Glutamatergic neuron (in vitro differentiated cells): Measurements from ENCODE around the gene SLC37A1. TPM values are rescaled to one million over a fixed set of nuclear protein-coding genes. Genes with fewer than 3 reads are reported as not detected.

ENCODE experiments used
- DNase-seq: peaks from one replicate; pipeline ENCODE4 v3.0.0; 2022
- H3K27ac Mint-ChIP-seq: one replicate; pipeline ENCODE4 v1.8.0; 2020; ENCODE audit warnings: mild to moderate bottlenecking, mixed read lengths, inconsistent platforms; ENCODE audit not compliant: unreplicated experiment
- H3K27me3 Mint-ChIP-seq: one replicate; pipeline ENCODE4 v1.8.0; 2020; ENCODE audit warnings: mild to moderate bottlenecking, moderate library complexity, mixed read lengths, inconsistent platforms; ENCODE audit not compliant: unreplicated experiment
- H3K36me3 Mint-ChIP-seq: one replicate; pipeline ENCODE4 v1.8.0; 2020; ENCODE audit warnings: mild to moderate bottlenecking, mixed read lengths, inconsistent platforms; ENCODE audit not compliant: unreplicated experiment
- H3K4me1 Mint-ChIP-seq: one replicate; pipeline ENCODE4 v1.8.0; 2020; ENCODE audit warnings: mild to moderate bottlenecking, low read depth, mixed read lengths, inconsistent platforms; ENCODE audit not compliant: unreplicated experiment
- H3K4me3 Mint-ChIP-seq: one replicate; pipeline ENCODE4 v1.8.0; 2020; ENCODE audit warnings: mild to moderate bottlenecking, mixed read lengths, inconsistent platforms; ENCODE audit not compliant: unreplicated experiment
- H3K9me3 Mint-ChIP-seq: one replicate; pipeline ENCODE4 v1.8.0; 2020; ENCODE audit warnings: mild to moderate bottlenecking, moderate library complexity, mixed read lengths, inconsistent platforms; ENCODE audit not compliant: unreplicated experiment
- CTCF ChIP-seq: fragments of 200-600 bp; sonication (generic); IDR thresholded peaks from one replicate; pipeline ENCODE4 v1.5.0; 2021; ENCODE audit not compliant: partially characterized antibody, unreplicated experiment
- total RNA-seq: library from RNA; stranded (reverse); fragmentation: NEBNext Ultra II Directional; extraction: Animal tissue kit (Norgen Biotek cat#: 25700); gene quantifications from one replicate; pipeline ENCODE4 v1.2.1, GENCODE V29; 2021; ENCODE audit not compliant: unreplicated experiment

Gene SLC37A1
- total RNA-seq, 1 donor from 2014 or later, result 65.7 TPM

- no peak for DNase-seq
- peaks cover 1% of the 10 kb centered on the region for H3K9me3 Mint-ChIP-seq
- H3K4me1 Mint-ChIP-seq, result peaks cover 26% of the 10 kb centered on the region
- TF ChIP-seq CTCF, result no peak
- no peak overlapping the region for H3K4me3 Mint-ChIP-seq
- H3K36me3 Mint-ChIP-seq, result peaks cover 14% of the 10 kb centered on the region
- H3K27me3 Mint-ChIP-seq, result peaks cover 1% of the 10 kb centered on the region
- H3K27ac Mint-ChIP-seq, result no peak overlapping the region
Observed at GRCh38 chr21:42541618-42542017, 28.0 kb downstream of the SLC37A1 start.

GRCh38 chr21:42542196-42542595 is 28.5 kb downstream of the SLC37A1 start:
- Mint-ChIP-seq H3K27ac (no peak overlapping the region), H3K27me3 (peaks cover 1% of the 10 kb centered on the region), H3K4me3 (no peak overlapping the region), H3K4me1 (peaks cover 24% of the 10 kb centered on the region), H3K36me3 (peaks cover 18% of the 10 kb centered on the region), H3K9me3 (peaks cover 1% of the 10 kb centered on the region)
- TF ChIP-seq CTCF, result no peak
- peak; percentile 9 for DNase-seq

- TF ChIP-seq CTCF, result no peak
- Mint-ChIP-seq H3K9me3 (peaks cover 1% of the 10 kb centered on the region), H3K4me3 (no peak overlapping the region), H3K27me3 (peaks cover 1% of the 10 kb centered on the region), H3K36me3 (peaks cover 18% of the 10 kb centered on the region), H3K27ac (no peak overlapping the region), H3K4me1 (peaks cover 22% of the 10 kb centered on the region)
- peak; percentile 21 for DNase-seq
Observed at GRCh38 chr21:42542596-42542995, 28.9 kb downstream of the SLC37A1 start.

DNA sequence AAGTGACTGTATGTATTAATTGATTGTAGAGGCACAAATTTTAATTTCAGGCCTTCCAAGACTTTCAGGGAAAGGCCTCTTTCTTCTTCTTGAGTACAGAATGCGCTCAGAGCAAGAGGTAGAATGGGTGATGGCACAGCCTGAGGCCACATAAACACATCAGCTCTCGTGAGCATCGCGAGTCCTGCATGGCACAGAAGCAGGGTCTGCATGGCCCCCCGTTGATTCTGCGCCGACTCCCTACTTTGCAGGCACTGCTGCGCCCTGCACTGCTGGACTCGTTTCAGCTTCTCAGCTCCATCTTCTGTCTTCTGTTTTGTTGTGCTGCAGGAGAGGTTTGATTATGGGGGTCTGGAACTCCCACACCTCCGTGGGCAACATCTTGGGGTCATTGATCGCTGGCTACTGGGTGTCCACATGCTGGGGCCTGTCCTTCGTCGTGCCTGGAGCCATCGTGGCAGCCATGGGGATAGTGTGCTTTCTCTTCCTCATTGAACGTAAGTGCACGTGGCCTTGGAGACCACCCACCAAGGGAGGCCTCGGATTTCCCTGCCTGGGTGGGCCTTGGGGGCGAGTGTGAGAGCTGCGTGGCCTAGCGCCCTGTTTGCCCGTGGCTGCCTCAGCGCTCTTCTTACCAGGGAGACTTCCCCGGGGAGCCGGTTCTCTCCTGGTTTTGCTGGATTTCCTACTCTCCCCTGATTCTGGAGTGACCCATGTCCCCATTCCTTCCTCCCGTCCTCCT is 29.6 kb downstream of the SLC37A1 start:
- Mint-ChIP-seq H3K36me3 (peaks cover 22% of the 10 kb centered on the region), H3K27ac (no peak overlapping the region), H3K4me3 (no peak overlapping the region), H3K27me3 (peaks cover 1% of the 10 kb centered on the region), H3K9me3 (peaks cover 1% of the 10 kb centered on the region), H3K4me1 (peaks cover 20% of the 10 kb centered on the region)
- DNase-seq, result peak; percentile 3
- TF ChIP-seq CTCF, result no peak

- peak; percentile 13 for DNase-seq
- peaks cover 6% of the 10 kb centered on the region for H3K27me3 Mint-ChIP-seq
- no peak overlapping the region for H3K4me3 Mint-ChIP-seq
- H3K9me3 Mint-ChIP-seq, result peaks cover 1% of the 10 kb centered on the region
- peaks cover 30% of the 10 kb centered on the region for H3K36me3 Mint-ChIP-seq
- TF ChIP-seq CTCF, result no peak
- peaks cover 18% of the 10 kb centered on the region for H3K4me1 Mint-ChIP-seq
- no peak overlapping the region for H3K27ac Mint-ChIP-seq
Observed at GRCh38 chr21:42544544-42544943, 30.9 kb downstream of the SLC37A1 start.
